Loucy (cell line): ENCODE results near the gene RGS2.

ENCODE experiments used
- H2AFZ ChIP-seq: fragments of 200-600 bp; sonication (generic); 2 replicates; pipeline ENCODE4 v1.6.0; 2016; ENCODE audit warnings: antibody characterized with exemption, mild to moderate bottlenecking, low read length, moderate library complexity
- H3F3A ChIP-seq: fragments of 200-600 bp; 2 replicates; pipeline ENCODE4 v1.6.0; 2016; ENCODE audit warnings: antibody characterized with exemption, low read depth, mild to moderate bottlenecking
- H3K27me3 ChIP-seq: fragments of 200-600 bp; sonication (generic); 2 replicates; pipeline ENCODE4 v1.6.1; 2014; ENCODE audit warnings: low read length, mild to moderate bottlenecking; ENCODE audit not compliant: insufficient read depth, poor library complexity, severe bottlenecking
- H3K36me3 ChIP-seq: fragments of 200-600 bp; sonication (generic); 2 replicates; pipeline ENCODE4 v1.6.1; 2016; ENCODE audit warnings: low read length; ENCODE audit not compliant: insufficient read depth
- H3K4me1 ChIP-seq: fragments of 200-600 bp; sonication (generic); 2 replicates; pipeline ENCODE4 v1.5.1; 2014; ENCODE audit warnings: low read length, mild to moderate bottlenecking; ENCODE audit not compliant: insufficient read depth, poor library complexity, severe bottlenecking
- H3K4me2 ChIP-seq: fragments of 200-600 bp; sonication (generic); 2 replicates; pipeline ENCODE4 v1.6.0; 2014; ENCODE audit warnings: antibody characterized with exemption, low read length, low read depth, mild to moderate bottlenecking; ENCODE audit not compliant: poor library complexity, severe bottlenecking
- H3K4me3 ChIP-seq: fragments of 200-600 bp; sonication (generic); 2 replicates; pipeline ENCODE4 v1.5.1; 2014; ENCODE audit warnings: low read length, mild to moderate bottlenecking, mixed read lengths; ENCODE audit not compliant: poor library complexity, severe bottlenecking
- H3K79me2 ChIP-seq: fragments of 200-600 bp; sonication (generic); 2 replicates; pipeline ENCODE4 v1.6.1; 2014; ENCODE audit warnings: low read length; ENCODE audit not compliant: insufficient read depth
- H3K9ac ChIP-seq: fragments of 200-600 bp; sonication (generic); 2 replicates; pipeline ENCODE4 v1.6.0; 2014; ENCODE audit warnings: mild to moderate bottlenecking, low read depth, low read length, moderate library complexity; ENCODE audit not compliant: poor library complexity, severe bottlenecking
- H3K9me2 ChIP-seq: fragments of 200-600 bp; sonication (generic); replicated peaks from 2 replicates; pipeline ENCODE4 v1.6.1; 2016; ENCODE audit warnings: low read depth, low read length, mixed read lengths
- H3K9me3 ChIP-seq: fragments of 200-600 bp; sonication (generic); 2 replicates; pipeline ENCODE4 v1.6.1; 2014; ENCODE audit warnings: mild to moderate bottlenecking, antibody characterized with exemption, low read length, low read depth; ENCODE audit not compliant: insufficient read depth
- H4K20me1 ChIP-seq: fragments of 200-600 bp; sonication (generic); 2 replicates; pipeline ENCODE4 v1.6.0; 2014; ENCODE audit warnings: antibody characterized with exemption, low read length, mild to moderate bottlenecking; ENCODE audit not compliant: insufficient read depth, poor library complexity, severe bottlenecking
- EZH2phosphoT487 ChIP-seq: fragments of 200-600 bp; IDR thresholded peaks from 2 replicates; pipeline ENCODE4 v1.6.1; 2018; ENCODE audit warnings: antibody characterized with exemption, mild to moderate bottlenecking, moderate library complexity, borderline replicate concordance
- TF ChIP-seq, protein P1 (sequence below): fragments of 200-600 bp; sonication (generic); conservative IDR thresholded peaks from 2 replicates; pipeline ENCODE4 v1.5.1; 2014; ENCODE audit warnings: mild to moderate bottlenecking, antibody characterized with exemption, low read length

The RGS2 gene

DNA sequence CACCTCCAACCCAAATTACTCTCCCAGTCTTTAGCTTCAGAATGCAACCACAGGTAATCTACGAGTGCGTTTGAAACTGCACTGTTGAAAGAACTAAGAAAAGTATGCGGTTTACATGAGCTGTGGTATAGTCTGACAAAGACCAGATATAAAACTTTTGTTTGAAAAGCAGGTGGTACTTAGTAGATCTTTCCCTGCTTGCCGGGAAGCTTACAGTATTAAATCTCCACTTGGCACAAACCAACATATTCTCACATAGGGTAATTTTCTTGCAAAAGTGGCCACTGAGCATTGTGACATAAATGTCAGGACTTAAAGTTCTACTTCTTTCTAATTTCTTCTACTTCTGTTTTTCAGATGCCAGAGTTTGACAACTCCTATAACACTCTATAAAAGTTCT lies 8.4 kb downstream of the RGS2 start:
- no peaks in the 10 kb centered on the region for H3K9me3 ChIP-seq
- no peaks in the 10 kb centered on the region for H4K20me1 ChIP-seq
- H3K79me2 ChIP-seq = no peaks in the 10 kb centered on the region
- no peak overlapping the region for H3K9ac ChIP-seq
- TF ChIP-seq, protein P1, sequence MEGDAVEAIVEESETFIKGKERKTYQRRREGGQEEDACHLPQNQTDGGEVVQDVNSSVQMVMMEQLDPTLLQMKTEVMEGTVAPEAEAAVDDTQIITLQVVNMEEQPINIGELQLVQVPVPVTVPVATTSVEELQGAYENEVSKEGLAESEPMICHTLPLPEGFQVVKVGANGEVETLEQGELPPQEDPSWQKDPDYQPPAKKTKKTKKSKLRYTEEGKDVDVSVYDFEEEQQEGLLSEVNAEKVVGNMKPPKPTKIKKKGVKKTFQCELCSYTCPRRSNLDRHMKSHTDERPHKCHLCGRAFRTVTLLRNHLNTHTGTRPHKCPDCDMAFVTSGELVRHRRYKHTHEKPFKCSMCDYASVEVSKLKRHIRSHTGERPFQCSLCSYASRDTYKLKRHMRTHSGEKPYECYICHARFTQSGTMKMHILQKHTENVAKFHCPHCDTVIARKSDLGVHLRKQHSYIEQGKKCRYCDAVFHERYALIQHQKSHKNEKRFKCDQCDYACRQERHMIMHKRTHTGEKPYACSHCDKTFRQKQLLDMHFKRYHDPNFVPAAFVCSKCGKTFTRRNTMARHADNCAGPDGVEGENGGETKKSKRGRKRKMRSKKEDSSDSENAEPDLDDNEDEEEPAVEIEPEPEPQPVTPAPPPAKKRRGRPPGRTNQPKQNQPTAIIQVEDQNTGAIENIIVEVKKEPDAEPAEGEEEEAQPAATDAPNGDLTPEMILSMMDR = no peak
- no peak for TF ChIP-seq EZH2phosphoT487
- no peaks in the 10 kb centered on the region for H3K4me1 ChIP-seq
- no peaks in the 10 kb centered on the region for H3K27me3 ChIP-seq
- H3K9me2 ChIP-seq = no peaks in the 10 kb centered on the region
- no peak overlapping the region for H3K4me2 ChIP-seq
- H3K36me3 ChIP-seq = no peaks in the 10 kb centered on the region
- no peak overlapping the region for H2AFZ ChIP-seq
- H3F3A ChIP-seq = no peaks in the 10 kb centered on the region
- H3K4me3 ChIP-seq = no peak overlapping the region

DNA sequence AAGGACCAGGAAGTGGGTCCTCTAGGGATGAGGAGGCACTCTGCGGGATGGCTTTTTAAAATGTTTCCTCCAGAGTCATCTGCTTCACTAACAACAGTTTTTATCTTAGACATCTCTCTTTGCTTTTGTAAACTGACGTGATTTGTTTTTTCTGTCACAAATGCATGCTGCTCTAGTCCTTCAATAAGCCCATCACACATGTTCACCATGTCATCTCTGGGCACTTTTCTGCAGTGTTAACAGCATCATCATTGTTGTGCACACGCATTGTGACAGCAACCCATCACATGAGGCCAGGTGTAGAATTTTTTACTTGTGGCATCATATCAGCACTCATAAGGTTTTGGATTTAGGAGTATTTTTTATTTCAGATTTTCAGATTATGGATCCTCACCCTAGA lies 12.5 kb downstream of the RGS2 start:
- no peak overlapping the region for H2AFZ ChIP-seq
- no peaks in the 10 kb centered on the region for H4K20me1 ChIP-seq
- TF ChIP-seq EZH2phosphoT487 = no peak
- no peaks in the 10 kb centered on the region for H3K36me3 ChIP-seq
- no peak overlapping the region for H3K9ac ChIP-seq
- H3K9me2 ChIP-seq = no peaks in the 10 kb centered on the region
- no peaks in the 10 kb centered on the region for H3F3A ChIP-seq
- H3K4me3 ChIP-seq = no peak overlapping the region
- H3K4me2 ChIP-seq = no peak overlapping the region
- no peaks in the 10 kb centered on the region for H3K79me2 ChIP-seq
- no peaks in the 10 kb centered on the region for H3K9me3 ChIP-seq
- H3K27me3 ChIP-seq = no peaks in the 10 kb centered on the region
- H3K4me1 ChIP-seq = peaks cover 10% of the 10 kb centered on the region

DNA sequence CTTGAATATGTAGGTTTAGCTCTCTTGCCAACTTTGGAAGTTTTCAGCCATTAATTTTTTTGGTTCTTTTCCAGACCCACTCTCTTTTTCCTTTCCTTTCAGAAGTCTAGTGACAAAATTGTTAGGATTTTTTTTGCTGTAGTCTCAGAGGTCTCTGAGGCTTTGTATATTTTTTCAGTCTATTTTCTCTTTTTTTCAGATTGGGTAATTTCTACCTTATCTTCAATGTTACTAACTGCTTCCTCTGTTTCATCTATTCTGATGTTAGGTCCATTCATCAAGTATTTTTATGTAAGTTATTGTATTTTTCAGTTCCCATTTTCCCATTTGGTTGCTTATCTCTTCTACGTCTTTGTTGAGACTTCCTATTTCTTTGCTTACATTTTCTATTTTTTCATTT lies 15.7 kb downstream of the RGS2 start:
- no peak overlapping the region for H2AFZ ChIP-seq
- H3K4me3 ChIP-seq = no peak overlapping the region
- no peak overlapping the region for H3K4me2 ChIP-seq
- H3K4me1 ChIP-seq = peaks cover 18% of the 10 kb centered on the region
- TF ChIP-seq, protein P1 = no peak
- TF ChIP-seq EZH2phosphoT487 = no peak
- no peaks in the 10 kb centered on the region for H3K9me2 ChIP-seq
- H3K9me3 ChIP-seq = no peaks in the 10 kb centered on the region
- no peaks in the 10 kb centered on the region for H3K27me3 ChIP-seq
- no peaks in the 10 kb centered on the region for H4K20me1 ChIP-seq
- H3K79me2 ChIP-seq = no peaks in the 10 kb centered on the region
- no peak overlapping the region for H3K9ac ChIP-seq
- H3F3A ChIP-seq = no peaks in the 10 kb centered on the region
- H3K36me3 ChIP-seq = no peaks in the 10 kb centered on the region

DNA sequence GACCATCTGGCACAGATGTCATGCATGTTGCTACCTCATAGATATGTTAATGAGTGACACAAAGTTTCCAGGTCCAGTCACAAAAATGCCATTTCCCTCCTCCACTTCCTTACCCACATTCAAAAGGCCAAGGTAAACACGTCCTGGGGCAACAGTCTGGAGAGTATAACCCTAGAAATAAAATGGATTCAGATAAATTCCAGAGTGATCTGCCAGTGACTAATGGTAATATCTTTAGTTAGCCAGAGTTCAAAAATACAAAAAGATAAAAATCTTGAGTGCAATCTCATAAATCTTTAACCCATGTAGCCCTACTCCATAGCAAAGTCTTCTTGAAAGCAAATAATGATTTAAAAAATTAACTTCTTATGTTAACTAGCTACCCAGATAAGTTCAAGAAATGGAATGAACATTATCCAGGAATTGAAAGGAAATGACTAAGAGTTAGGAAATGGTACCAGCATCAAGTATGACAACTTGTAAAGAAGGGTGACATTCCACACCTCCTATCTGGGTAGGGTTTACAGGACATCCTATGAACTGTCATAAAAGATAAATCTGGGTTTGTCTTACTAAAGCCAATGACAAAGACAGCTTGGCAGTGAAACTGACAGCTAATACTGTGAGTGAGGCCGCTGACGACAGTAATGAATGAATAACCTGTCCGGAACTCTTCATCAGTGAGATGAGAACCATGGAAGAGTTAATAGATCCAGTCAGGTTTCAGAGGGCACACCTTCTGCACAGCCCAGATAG lies 18.1 kb downstream of the RGS2 start:
- no peaks in the 10 kb centered on the region for H3K36me3 ChIP-seq
- no peaks in the 10 kb centered on the region for H3F3A ChIP-seq
- no peaks in the 10 kb centered on the region for H4K20me1 ChIP-seq
- H3K79me2 ChIP-seq = no peaks in the 10 kb centered on the region
- no peak overlapping the region for H2AFZ ChIP-seq
- H3K9me3 ChIP-seq = no peaks in the 10 kb centered on the region
- H3K9ac ChIP-seq = no peak overlapping the region
- TF ChIP-seq, protein P1 = no peak
- TF ChIP-seq EZH2phosphoT487 = no peak
- H3K4me1 ChIP-seq = peaks cover 18% of the 10 kb centered on the region
- no peak overlapping the region for H3K4me3 ChIP-seq
- no peaks in the 10 kb centered on the region for H3K27me3 ChIP-seq
- no peak overlapping the region for H3K4me2 ChIP-seq
- H3K9me2 ChIP-seq = no peaks in the 10 kb centered on the region
